ENCODE results near the gene IDH3G.
A peak's percentile ranks its signal among the peaks of the same experiment; 100 is the strongest.
"Not testable (repeated sequence)": the region's sequence is repeated elsewhere in the genome, so short reads cannot be mapped to it uniquely, and the experiment has no call there.

IDH3G gene

DNA sequence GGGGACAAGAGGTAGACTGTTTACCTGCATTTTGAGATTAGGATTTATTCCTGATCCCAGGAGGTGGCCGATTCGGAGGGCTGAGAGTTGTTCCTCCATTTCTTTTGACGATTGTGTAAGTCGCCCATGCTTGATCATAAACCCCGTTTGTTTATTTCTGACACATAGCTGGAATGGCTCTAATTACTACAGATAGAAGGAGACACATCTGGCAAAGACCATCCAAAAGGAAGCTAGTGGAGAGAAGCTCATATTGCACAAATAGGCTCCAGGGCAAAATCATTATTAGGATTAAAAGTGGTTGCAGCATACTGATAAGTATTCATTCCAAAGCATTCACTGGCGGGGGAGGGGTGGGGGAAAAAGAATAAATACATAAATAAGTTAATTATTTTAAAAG is 47.2 kb downstream of the IDH3G start:
- DNase-seq, result not testable (repeated sequence)

DNA sequence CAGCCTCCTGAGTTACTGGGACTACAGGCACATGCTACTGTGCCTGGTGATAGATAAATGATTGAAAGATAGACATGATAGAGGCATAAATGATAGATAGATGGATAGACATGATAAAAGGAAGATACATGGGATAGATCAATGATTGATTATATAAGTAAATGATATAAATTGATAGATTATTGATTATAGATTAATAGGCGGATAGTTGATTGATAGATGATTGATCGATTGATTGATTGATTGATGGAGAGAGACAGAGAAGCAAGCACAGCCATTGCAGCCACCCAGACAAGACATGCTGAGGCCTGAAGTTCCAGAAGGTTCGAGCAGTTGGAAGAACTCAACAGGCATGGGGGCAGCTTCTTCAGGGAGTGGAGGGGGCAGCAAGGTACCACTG is 47.8 kb downstream of the IDH3G start:
- no peak for DNase-seq

DNA sequence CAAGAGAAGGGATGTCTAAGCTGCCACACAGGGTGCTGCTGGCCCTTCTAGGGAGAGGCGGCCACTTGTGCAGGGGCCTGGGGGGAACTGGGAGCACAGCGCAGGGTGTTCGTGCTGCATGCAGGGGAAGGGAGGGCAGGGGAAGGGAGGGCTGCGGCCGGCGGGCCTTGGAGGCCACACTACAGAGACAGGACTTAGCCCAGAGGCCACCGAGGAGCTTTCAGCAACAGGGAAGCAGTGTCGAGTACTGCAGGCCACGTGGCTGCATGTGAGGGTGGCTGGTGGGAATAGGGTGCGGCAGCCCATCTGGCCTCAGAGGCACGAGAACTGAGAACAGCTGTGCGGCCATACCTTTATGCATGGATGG is 49.1 kb downstream of the IDH3G start:
- not testable (repeated sequence) for DNase-seq

- no peak for DNase-seq
Observed at GRCh38 chrX:153744210-153745066, 49.7 kb downstream of the IDH3G start.

- peak; percentile 48 for DNase-seq
Observed at GRCh38 chrX:153743468-153744209, 50.5 kb downstream of the IDH3G start.

DNA sequence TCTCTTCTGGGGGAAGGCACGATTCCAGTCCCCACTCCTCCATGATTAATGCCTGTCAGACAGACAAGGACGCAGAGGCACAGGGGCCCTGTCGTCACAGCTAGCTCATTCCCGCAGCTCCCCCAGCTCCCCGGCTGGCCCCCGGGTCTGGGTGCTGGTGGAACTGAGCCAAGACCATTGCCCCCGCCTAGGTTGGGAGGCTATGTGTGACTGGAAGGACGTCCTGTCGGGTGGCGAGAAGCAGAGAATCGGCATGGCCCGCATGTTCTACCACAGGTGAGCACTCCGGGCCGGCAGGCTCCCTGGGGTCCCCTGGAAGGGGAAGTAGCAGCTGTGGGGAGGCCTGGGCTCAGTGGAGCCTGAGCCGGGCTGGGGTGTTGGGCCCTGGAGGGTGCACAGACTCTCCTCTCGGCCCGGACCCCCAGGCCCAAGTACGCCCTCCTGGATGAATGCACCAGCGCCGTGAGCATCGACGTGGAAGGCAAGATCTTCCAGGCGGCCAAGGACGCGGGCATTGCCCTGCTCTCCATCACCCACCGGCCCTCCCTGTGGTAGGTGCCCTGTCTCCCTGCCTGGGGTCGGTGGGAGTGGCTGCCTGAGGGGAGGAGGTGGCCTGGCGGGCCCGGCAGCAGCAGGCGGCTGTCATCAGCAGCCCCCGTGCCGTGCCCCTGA is 51.2 kb downstream of the IDH3G start:
- not testable (repeated sequence) for DNase-seq

DNA sequence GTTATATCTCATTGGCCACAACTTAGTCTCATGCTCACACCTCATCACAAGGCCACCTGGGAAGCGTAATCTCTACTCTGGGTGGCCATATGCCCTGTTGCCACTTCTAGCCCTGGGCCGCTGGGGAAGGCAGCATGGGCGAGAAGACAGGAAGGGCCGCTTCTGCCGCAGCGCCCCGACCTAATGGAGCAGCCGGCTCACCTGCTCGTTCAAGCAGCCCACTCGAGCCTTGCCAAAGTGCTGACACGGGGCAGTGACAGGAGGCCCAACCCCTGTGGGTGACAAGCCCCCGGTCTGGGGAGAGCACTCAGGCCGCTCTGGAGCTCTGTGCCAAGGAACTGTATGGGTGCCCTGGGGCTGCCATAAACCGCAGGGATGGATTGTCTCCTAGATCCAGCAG is 52.1 kb downstream of the IDH3G start:
- not testable (repeated sequence) for DNase-seq

- no peak for DNase-seq
Observed at GRCh38 chrX:153741446-153741845, 52.7 kb downstream of the IDH3G start.

DNA sequence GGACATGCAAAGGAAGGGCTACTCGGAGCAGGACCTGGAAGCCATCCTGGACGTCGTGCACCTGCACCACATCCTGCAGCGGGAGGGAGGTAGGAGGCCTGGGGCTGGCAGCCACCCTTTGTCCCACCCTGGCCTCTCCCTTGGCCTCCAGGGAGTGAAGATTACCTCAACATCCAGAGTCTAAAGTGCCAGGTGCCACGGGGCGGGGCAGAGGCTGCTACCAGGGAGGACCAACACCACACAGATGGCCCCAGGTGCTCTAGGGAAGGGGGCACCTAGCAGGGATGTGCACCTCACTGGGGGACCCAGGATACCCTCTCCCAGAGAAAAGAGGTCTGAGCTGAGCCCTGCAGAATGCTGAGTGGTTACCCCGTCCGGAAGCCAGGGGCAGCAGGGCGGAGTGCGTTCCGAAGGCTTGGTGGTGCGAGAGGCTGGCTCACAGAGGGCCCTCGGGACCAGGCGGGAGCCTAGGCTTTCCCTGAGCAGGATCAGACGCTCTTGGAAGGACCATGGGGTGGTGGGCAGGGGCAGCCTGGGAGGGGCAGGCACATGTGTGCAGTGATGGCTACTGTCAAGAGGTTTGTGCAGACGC is 53.4 kb downstream of the IDH3G start:
- no peak for DNase-seq

DNA sequence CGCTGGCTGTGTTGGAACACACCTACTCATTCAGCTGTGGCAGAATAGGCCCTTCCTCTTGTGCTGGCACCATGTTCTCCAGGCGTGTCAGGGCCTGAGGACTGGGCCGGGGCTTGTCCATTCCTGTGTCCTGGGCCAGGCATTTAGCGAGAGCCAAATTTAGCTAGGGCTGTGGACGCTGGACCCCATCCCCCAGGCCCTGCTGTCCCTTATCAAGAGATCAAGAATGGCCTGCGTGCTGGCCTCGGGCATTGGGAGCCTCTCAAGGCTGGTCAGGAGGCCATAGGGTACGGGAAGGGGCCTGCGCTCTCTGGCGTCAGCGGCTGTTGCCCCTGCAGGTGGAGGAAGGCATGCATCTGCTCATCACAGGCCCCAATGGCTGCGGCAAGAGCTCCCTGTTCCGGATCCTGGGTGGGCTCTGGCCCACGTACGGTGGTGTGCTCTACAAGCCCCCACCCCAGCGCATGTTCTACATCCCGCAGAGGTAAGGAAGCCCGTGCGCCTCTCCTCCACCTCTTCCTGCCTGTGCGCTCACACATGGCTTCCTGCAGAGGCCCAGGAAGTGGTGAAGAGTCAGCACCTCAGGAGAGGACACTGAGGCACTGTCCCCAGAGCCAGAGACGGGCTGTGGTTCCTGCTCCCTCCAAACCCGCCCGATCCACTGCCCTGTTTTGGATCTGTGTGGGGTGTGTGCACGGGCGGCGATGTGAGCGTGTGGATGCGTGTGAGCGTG is 54.3 kb downstream of the IDH3G start:
- no peak for DNase-seq

DNA sequence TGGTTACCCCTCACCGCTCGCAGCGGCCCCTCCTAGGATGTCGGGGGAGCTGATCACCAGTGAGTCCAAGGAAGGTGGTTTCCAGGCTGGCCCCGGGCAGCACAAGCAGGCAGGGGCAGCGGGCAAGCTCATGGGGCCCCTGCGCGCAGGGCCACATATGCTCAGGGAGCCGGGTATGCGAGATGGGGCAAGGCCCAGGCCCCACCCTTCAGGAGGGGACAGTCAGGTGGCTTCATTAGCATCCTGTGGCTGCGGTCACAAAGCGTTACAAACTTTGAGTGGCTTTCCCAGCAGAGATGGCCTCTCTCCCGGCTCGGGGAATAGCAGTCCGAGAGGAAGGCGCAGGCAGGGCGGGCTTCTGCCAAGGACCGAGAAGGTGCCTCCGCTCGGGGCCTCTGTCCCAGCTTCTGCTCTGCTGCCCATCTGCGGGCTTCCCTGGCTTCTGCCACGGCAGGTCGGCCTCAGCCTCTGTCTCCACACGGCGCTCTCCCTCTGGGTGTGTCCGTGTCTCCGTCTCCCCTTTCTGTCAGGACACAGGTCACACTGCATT is 56.0 kb downstream of the IDH3G start:
- DNase-seq, result no peak

GRCh38 chrX:153736871-153737441 is 57.2 kb downstream of the IDH3G start:
- no peak for DNase-seq

DNA sequence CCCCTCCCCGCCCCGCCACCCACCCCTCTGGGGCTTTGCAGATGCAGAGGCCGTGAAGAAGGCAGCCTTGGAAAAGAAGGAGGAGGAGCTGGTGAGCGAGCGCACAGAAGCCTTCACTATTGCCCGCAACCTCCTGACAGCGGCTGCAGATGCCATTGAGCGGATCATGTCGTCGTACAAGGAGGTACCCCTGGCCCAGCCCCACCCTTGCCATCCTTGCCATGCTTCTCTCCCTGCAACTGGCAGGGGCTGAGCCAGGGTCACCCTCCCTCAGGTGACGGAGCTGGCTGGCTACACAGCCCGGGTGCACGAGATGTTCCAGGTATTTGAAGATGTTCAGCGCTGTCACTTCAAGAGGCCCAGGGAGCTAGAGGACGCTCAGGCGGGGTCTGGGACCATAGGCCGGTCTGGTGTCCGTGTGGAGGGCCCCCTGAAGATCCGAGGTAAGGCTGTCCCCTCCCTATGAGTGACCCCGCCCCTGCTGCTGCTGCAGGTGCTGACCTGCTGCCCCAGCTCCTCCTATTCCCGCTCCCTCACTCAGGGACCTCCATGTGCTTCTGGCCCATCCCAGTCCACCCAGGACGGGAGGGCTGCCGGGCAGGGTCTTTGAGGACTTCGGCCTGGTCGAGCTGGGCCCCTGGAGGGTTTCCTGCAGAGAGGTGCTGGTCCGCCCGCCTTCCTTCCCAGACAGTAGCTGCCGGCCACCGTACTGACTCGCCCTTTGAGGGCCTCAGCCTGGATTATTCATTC is 57.9 kb downstream of the IDH3G start:
- DNase-seq, result no peak
